IMR-90 (cell line): ENCODE measurements around the gene KCNQ2. TPM values are rescaled to one million over a fixed set of nuclear protein-coding genes. Genes with fewer than 3 reads are reported as not detected.

Experiments
- ATAC-seq: fragments of 200-7000 bp; cut with Tn5 transposase; 2 replicates; pipeline ENCODE4 v1.9.1; 2020; ENCODE audit warnings: low read depth, mild to moderate bottlenecking, moderate library complexity
- BruUV-seq: library from RNA; stranded (reverse); fragments of 400-500 nt; replicated peaks from 2 replicates; lab custom pipeline; 2021; lab: Mats Ljungman, UMichigan
- CTCF ChIA-PET: fragments of 300-600 bp; formaldehyde crosslinking; extraction: SDS; loops from one replicate; lab custom pipeline; 2021; ENCODE audit warnings: antibody characterized with exemption; lab: Yijun Ruan, JAX
- POLR2A ChIA-PET: fragments of 300-600 bp; sonication (Branson Sonifier 250); formaldehyde crosslinking; loops from one replicate; lab custom pipeline; 2022; ENCODE audit warnings: antibody characterized with exemption; ENCODE audit not compliant: unreplicated experiment; lab: Charles Lee
- DNase-seq: peaks from one replicate; pipeline ENCODE4 v3.0.0; 2013
- H2AFZ ChIP-seq: replicated peaks from 2 replicates; pipeline ENCODE3; 2013; ENCODE audit warnings: low read length, mild to moderate bottlenecking; ENCODE audit not compliant: poor library complexity
- H2AK5ac ChIP-seq: 2 replicates; pipeline ENCODE4 v1.6.1; 2013; ENCODE audit warnings: low read depth, low read length, inconsistent platforms
- H2AK9ac ChIP-seq: replicated peaks from 2 replicates; pipeline ENCODE3; 2013; ENCODE audit warnings: mild to moderate bottlenecking, low read depth, low read length, moderate library complexity; ENCODE audit not compliant: poor library complexity
- H2BK120ac ChIP-seq: 2 replicates; pipeline ENCODE4 v1.6.1; 2013; ENCODE audit warnings: low read depth, low read length, inconsistent platforms
- H2BK15ac ChIP-seq: 3 replicates; pipeline ENCODE4 v1.6.1; 2013; ENCODE audit warnings: low read depth, low read length, inconsistent platforms
- H2BK20ac ChIP-seq: 2 replicates; pipeline ENCODE4 v1.6.1; 2013; ENCODE audit warnings: low read depth, mild to moderate bottlenecking, inconsistent platforms, low read length, moderate library complexity
- H2BK5ac ChIP-seq: 2 replicates; pipeline ENCODE4 v1.6.1; 2013; ENCODE audit warnings: mild to moderate bottlenecking, low read depth, low read length, inconsistent platforms; ENCODE audit not compliant: poor library complexity, severe bottlenecking
- H3K14ac ChIP-seq: replicated peaks from 2 replicates; pipeline ENCODE4 v1.6.1; 2013; ENCODE audit warnings: low read depth, low read length, inconsistent platforms
- H3K18ac ChIP-seq: 2 replicates; pipeline ENCODE4 v1.6.1; 2013; ENCODE audit warnings: low read depth, low read length, control low read depth
- H3K23ac ChIP-seq: 2 replicates; pipeline ENCODE4 v1.6.1; 2013; ENCODE audit warnings: low read depth, low read length, inconsistent platforms
- H3K27ac ChIP-seq: 2 replicates; pipeline ENCODE4 v1.5.1; 2013; ENCODE audit warnings: mild to moderate bottlenecking, control low read depth, low read length; ENCODE audit not compliant: insufficient read depth
- H3K27me3 ChIP-seq: 2 replicates; pipeline ENCODE4 v1.6.1; 2013; ENCODE audit warnings: low read length; ENCODE audit not compliant: control insufficient read depth, insufficient read depth
- H3K36me3 ChIP-seq: 2 replicates; pipeline ENCODE4 v1.6.1; 2013; ENCODE audit warnings: low read length, mixed read lengths; ENCODE audit not compliant: control insufficient read depth, insufficient read depth
- H3K4ac ChIP-seq: 2 replicates; pipeline ENCODE4 v1.6.1; 2013; ENCODE audit warnings: low read depth, low read length, inconsistent platforms
- H3K4me1 ChIP-seq: 2 replicates; pipeline ENCODE4 v1.6.1; 2013; ENCODE audit warnings: low read length, mixed read lengths; ENCODE audit not compliant: control insufficient read depth, insufficient read depth
- H3K4me2 ChIP-seq: 2 replicates; pipeline ENCODE4 v1.6.1; 2013; ENCODE audit warnings: low read depth, mild to moderate bottlenecking, control low read depth, low read length, moderate library complexity
- H3K4me3 ChIP-seq: 2 replicates; pipeline ENCODE4 v1.5.1; 2013; ENCODE audit warnings: low read depth, mild to moderate bottlenecking, control low read depth, low read length, moderate library complexity; ENCODE audit not compliant: insufficient read depth
- H3K56ac ChIP-seq: 2 replicates; pipeline ENCODE4 v1.6.1; 2013; ENCODE audit warnings: low read length, inconsistent platforms; ENCODE audit not compliant: insufficient read depth; ENCODE audit errors: extremely low read depth
- H3K79me1 ChIP-seq, 2 experiments: 2 replicates each; pipeline ENCODE4 v1.6.1; 2013; ENCODE audit warnings: low read length in 2 of 2, inconsistent platforms in 1 of 2, low read depth in 1 of 2
- H3K9ac ChIP-seq: 2 replicates; pipeline ENCODE4 v1.6.1; 2013; ENCODE audit warnings: low read depth, low read length, control low read depth
- H3K9me1 ChIP-seq: 2 replicates; pipeline ENCODE4 v1.6.1; 2013; ENCODE audit warnings: low read length, inconsistent platforms; ENCODE audit not compliant: insufficient read depth
- H3K9me3 ChIP-seq: 2 replicates; pipeline ENCODE4 v1.6.1; 2013; ENCODE audit warnings: low read length; ENCODE audit not compliant: control insufficient read depth, insufficient read depth
- H4K20me1 ChIP-seq: 2 replicates; pipeline ENCODE4 v1.6.1; 2013; ENCODE audit warnings: low read length, inconsistent platforms; ENCODE audit not compliant: insufficient read depth
- H4K5ac ChIP-seq: 2 replicates; pipeline ENCODE4 v1.6.1; 2013; ENCODE audit warnings: mild to moderate bottlenecking, low read depth, low read length, control low read depth
- H4K8ac ChIP-seq, 2 experiments: 2 replicates each; pipeline ENCODE4 v1.6.1; 2013; ENCODE audit warnings: low read depth in 2 of 2, low read length in 2 of 2, control low read depth in 1 of 2, inconsistent platforms in 1 of 2
- H4K91ac ChIP-seq: 2 replicates; pipeline ENCODE4 v1.6.1; 2013; ENCODE audit warnings: low read depth, low read length, inconsistent platforms; ENCODE audit not compliant: insufficient read depth
- CHD1 ChIP-seq: IDR thresholded peaks from 2 replicates; pipeline ENCODE4 v1.6.1; 2012; ENCODE audit warnings: low read depth, low read length, improper control_type of control experiment
- FOS ChIP-seq: fragments of 150-350 bp; IDR thresholded peaks from 2 replicates; pipeline ENCODE4 v1.6.1; 2016; ENCODE audit warnings: low read depth, low read length
- MAFK ChIP-seq: IDR thresholded peaks from 2 replicates; pipeline ENCODE4 v1.6.1; 2012; ENCODE audit warnings: low read depth, low read length, improper control_type of control experiment
- MAZ ChIP-seq: IDR thresholded peaks from 2 replicates; pipeline ENCODE4 v1.6.1; 2012; ENCODE audit warnings: low read depth, mild to moderate bottlenecking, low read length, improper control_type of control experiment, moderate library complexity, borderline replicate concordance
- MXI1 ChIP-seq: IDR thresholded peaks from 2 replicates; pipeline ENCODE4 v1.6.1; 2012; ENCODE audit warnings: low read depth, mild to moderate bottlenecking, low read length, moderate library complexity, borderline replicate concordance
- NFE2L2 ChIP-seq: fragments of 150-350 bp; IDR thresholded peaks from 2 replicates; pipeline ENCODE4 v1.6.1; 2016; ENCODE audit warnings: low read depth, mild to moderate bottlenecking, low read length
- POLR2A ChIP-seq: IDR thresholded peaks from 2 replicates; pipeline ENCODE4 v1.6.1; 2012; ENCODE audit warnings: mild to moderate bottlenecking, low read depth, low read length
- RAD21 ChIP-seq: IDR thresholded peaks from 2 replicates; pipeline ENCODE4 v1.6.1; 2012; ENCODE audit warnings: low read length, improper control_type of control experiment
- RFX5 ChIP-seq: IDR thresholded peaks from 2 replicates; pipeline ENCODE4 v1.8.0; 2012; ENCODE audit warnings: low read depth, mild to moderate bottlenecking, low read length, moderate library complexity
- SMC3 ChIP-seq: fragments of 150-350 bp; IDR thresholded peaks from 2 replicates; pipeline ENCODE4 v1.6.1; 2016; ENCODE audit warnings: low read depth, mild to moderate bottlenecking, antibody characterized with exemption, low read length, moderate library complexity
- WGBS, 2 experiments: methylation state at CpG; one replicate each; pipeline versions ENCODE4 v1.1.5 to v1.1.7; 2013; ENCODE audit warnings: missing lambda C conversion rate in 2 of 2; ENCODE audit not compliant: insufficient read length in 1 of 2; ENCODE audit errors: extremely low coverage in 2 of 2; 5-methylcytosine and 5-hydroxymethylcytosine counted together
- dilution Hi-C: fragments of 300-500 bp; cut with HindIII; formaldehyde crosslinking; loops from one replicate; pipeline ENCODE4 v1.14.3; 2018; ENCODE audit warnings: low sequenced_read_pairs; ENCODE audit not compliant: unreplicated experiment
- in situ Hi-C: fragments of 300-500 bp; cut with MboI; formaldehyde crosslinking; loops from 3 replicates; pipeline ENCODE4 v1.14.3; 2019; ENCODE audit warnings: low sequenced_read_pairs, inconsistent platforms, mixed read lengths
- intact Hi-C: fragments of 100-400 bp; cut with micrococcal nuclease; formaldehyde crosslinking; loops from 2 replicates; pipeline ENCODE4 v1.10.0; 2022
- polyA plus RNA-seq, 3 experiments: library from polyadenylated mRNA; depleted of rRNA; stranded (reverse); fragments of >200 nt; gene quantifications; 2 replicates each; pipeline ENCODE4 v1.2.3, GENCODE V29; 2012; ENCODE audit warnings: low replicate concordance in 1 of 3
- total RNA-seq: library from RNA; depleted of rRNA; stranded (reverse); fragments of >200 nt; gene quantifications from 2 replicates; pipeline ENCODE4 v1.2.3, GENCODE V29; 2012
- TF ChIP-seq, protein P1 (sequence below): fragments of 150-350 bp; IDR thresholded peaks from 2 replicates; pipeline ENCODE4 v1.6.1; 2016; ENCODE audit warnings: low read depth, mild to moderate bottlenecking, low read length, moderate library complexity, borderline replicate concordance
- TF ChIP-seq, protein P2 (sequence below): conservative IDR thresholded peaks from 2 replicates; pipeline ENCODE4 v1.5.1; 2012; ENCODE audit warnings: mild to moderate bottlenecking, low read depth, low read length, improper control_type of control experiment
- TF ChIP-seq, protein P3 (sequence below): fragments of 150-350 bp; IDR thresholded peaks from 2 replicates; pipeline ENCODE4 v1.6.1; 2017; ENCODE audit warnings: mild to moderate bottlenecking, antibody characterized with exemption, low read length, low read depth

Gene KCNQ2
- total and polyA plus RNA-seq, 2 of the 4 experiments (the other 2 are of a cell fraction), result 0.02 TPM; not detected in 1

DNA sequence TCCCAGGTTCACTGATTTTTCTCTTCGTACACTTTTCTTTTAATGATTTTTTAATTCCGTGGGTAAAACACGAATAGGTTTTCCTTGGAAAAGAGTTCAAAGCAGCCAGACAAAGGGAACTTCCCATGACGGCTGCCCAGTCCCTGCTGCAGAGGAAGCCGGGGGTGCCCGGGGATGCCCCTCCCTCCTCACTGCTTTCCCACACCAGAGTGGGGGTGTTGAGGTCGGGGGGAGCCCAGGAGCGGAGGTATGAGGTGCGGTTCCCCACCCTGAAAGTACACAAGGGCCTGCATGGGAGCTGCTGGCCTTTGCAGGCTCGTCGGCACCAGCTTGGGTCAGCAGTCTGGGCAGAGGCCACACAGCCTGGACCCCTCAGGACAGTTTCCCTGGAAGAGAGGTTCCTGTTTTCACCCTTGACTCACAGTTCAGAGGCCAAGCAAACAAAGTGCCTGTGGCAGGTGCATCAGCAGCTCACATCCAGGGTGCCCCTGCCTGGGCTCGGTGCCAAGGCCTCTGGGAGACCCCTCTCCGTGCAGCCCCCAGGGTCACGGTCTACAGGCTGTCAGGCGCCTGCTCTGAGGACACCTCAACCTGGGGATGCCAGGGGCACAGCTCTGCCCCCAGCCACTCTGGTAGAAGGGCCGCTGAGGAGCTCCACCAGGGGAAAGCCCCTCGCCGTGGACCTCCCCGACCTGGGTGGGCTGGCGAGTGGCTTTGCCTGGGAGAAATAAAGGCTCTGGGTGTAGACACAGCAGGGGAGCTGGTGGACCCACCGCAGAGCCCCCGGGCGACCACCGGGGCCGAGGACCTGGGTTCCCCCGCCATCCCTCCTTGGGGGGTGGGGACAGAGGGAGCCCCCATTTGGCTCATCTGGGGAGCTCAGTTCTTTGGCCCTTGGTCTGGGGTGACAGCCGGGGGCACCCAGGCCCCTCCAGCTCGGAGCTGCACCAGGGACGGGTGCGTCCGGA, 95.9 kb downstream of the KCNQ2 start:
- no peak overlapping the region for H3K27ac ChIP-seq
- H3K9ac ChIP-seq, result no peak overlapping the region
- no peak overlapping the region for H4K8ac ChIP-seq
- no peak overlapping the region for H3K56ac ChIP-seq
- H2BK5ac ChIP-seq, result no peak overlapping the region
- no TSS peak for BruUV-seq
- intact Hi-C loops (no loop called here), in situ Hi-C loops (no loop called here), dilution Hi-C loops (no loop called here)
- H2BK15ac ChIP-seq, result no peak overlapping the region
- H3K18ac ChIP-seq, result no peak overlapping the region
- no peak for ATAC-seq
- H4K5ac ChIP-seq, result no peak overlapping the region
- POLR2A ChIA-PET, result no interaction called here
- no peaks in the 10 kb centered on the region; the same call in 1 of the 2 replicates for H4K20me1 ChIP-seq
- no peak for TF ChIP-seq MXI1
- TF ChIP-seq CHD1, result no peak
- TF ChIP-seq, protein P1, sequence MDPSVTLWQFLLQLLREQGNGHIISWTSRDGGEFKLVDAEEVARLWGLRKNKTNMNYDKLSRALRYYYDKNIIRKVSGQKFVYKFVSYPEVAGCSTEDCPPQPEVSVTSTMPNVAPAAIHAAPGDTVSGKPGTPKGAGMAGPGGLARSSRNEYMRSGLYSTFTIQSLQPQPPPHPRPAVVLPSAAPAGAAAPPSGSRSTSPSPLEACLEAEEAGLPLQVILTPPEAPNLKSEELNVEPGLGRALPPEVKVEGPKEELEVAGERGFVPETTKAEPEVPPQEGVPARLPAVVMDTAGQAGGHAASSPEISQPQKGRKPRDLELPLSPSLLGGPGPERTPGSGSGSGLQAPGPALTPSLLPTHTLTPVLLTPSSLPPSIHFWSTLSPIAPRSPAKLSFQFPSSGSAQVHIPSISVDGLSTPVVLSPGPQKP, result no peak
- TF ChIP-seq MAFK, result no peak
- no peak for TF ChIP-seq RAD21
- TF ChIP-seq POLR2A, result no peak
- TF ChIP-seq, protein P2, sequence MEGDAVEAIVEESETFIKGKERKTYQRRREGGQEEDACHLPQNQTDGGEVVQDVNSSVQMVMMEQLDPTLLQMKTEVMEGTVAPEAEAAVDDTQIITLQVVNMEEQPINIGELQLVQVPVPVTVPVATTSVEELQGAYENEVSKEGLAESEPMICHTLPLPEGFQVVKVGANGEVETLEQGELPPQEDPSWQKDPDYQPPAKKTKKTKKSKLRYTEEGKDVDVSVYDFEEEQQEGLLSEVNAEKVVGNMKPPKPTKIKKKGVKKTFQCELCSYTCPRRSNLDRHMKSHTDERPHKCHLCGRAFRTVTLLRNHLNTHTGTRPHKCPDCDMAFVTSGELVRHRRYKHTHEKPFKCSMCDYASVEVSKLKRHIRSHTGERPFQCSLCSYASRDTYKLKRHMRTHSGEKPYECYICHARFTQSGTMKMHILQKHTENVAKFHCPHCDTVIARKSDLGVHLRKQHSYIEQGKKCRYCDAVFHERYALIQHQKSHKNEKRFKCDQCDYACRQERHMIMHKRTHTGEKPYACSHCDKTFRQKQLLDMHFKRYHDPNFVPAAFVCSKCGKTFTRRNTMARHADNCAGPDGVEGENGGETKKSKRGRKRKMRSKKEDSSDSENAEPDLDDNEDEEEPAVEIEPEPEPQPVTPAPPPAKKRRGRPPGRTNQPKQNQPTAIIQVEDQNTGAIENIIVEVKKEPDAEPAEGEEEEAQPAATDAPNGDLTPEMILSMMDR, result no peak
- no peak for TF ChIP-seq NFE2L2
- no peak for TF ChIP-seq RFX5
- TF ChIP-seq, protein P3, sequence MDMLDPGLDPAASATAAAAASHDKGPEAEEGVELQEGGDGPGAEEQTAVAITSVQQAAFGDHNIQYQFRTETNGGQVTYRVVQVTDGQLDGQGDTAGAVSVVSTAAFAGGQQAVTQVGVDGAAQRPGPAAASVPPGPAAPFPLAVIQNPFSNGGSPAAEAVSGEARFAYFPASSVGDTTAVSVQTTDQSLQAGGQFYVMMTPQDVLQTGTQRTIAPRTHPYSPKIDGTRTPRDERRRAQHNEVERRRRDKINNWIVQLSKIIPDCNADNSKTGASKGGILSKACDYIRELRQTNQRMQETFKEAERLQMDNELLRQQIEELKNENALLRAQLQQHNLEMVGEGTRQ, result no peak
- TF ChIP-seq FOS, result no peak
- TF ChIP-seq SMC3, result no peak
- TF ChIP-seq MAZ, result no peak
- no peak overlapping the region for H2BK120ac ChIP-seq
- no peak overlapping the region for H3K4me2 ChIP-seq
- H3K4me1 ChIP-seq, result no peaks in the 10 kb centered on the region
- no peaks in the 10 kb centered on the region for H3K36me3 ChIP-seq
- CTCF ChIA-PET, result interaction anchor here (1.2 kb wide), 1 partner anchor 67 kb away, joined by 3 read pairs; no protein-coding TSS in a partner anchor
- H3K23ac ChIP-seq, result no peak overlapping the region
- DNase-seq, result no peak
- no peak overlapping the region for H3K4me3 ChIP-seq
- no peak overlapping the region for H2BK20ac ChIP-seq
- no peak overlapping the region for H4K91ac ChIP-seq
- H3K14ac ChIP-seq, result no peak overlapping the region
- H3K4ac ChIP-seq, result no peak overlapping the region
- 0 out of 2 replicates have a peak, but pooled peaks cover 1% of the 10 kb centered on the region for H3K9me3 ChIP-seq
- H2AK5ac ChIP-seq, result no peak overlapping the region
- H2AFZ ChIP-seq, result no peak overlapping the region
- no peaks in the 10 kb centered on the region for H3K9me1 ChIP-seq
- H2AK9ac ChIP-seq, result no peak overlapping the region
- WGBS, 2 experiments, result 26% methylated on average over 7 of the region's 31 CpGs; no CpG with 5 or more reads in 1 of the 2 experiments
- no peaks in the 10 kb centered on the region for H3K79me1 ChIP-seq
- peaks cover 52% of the 10 kb centered on the region for H3K27me3 ChIP-seq
